ENCODE data around the gene PEF1.

Gene PEF1

DNA sequence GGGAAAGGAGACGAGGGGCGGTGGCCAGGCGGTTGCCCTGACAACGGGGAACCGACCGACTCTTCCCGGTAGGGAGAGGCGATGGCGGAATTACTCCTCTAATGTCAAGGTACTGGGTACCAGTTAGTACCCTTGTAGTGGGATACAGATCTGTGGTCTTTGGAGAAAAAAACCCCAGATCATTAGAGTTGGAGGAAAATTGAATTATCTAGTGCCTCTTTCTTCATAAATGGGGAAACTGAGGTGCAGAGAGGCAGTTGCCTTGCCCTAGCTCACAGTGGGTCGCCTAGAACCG is 545 bp upstream of the PEF1 start:
- Histone ChIP-seq H3K79me2 (ENCODE audit: low read length) (peaks cover 27% of the 10 kb centered on the region), H3K36me3 (replicated peaks; ENCODE audit: low read depth, low read length) (no peaks in the 10 kb centered on the region), H3K9ac (ENCODE audit: low read length) (peak overlapping the region; percentile 88), H3K9me3 (ENCODE audit: insufficient read depth, low read length) (no peaks in the 10 kb centered on the region), H4K20me1 (ENCODE audit: insufficient read depth, low read length) (no peaks in the 10 kb centered on the region), H3K27me3 (ENCODE audit: low read depth, low read length) (no peaks in the 10 kb centered on the region), H3K27ac (ENCODE audit: low read length) (peak overlapping the region; percentile 81), H3K4me1 (ENCODE audit: low read length) (peaks cover 13% of the 10 kb centered on the region), H3K4me2 (ENCODE audit: low read length) (peak overlapping the region; percentile 88), H2AFZ (ENCODE audit: low read depth, low read length) (peak overlapping the region; percentile 95), H3K4me3 (ENCODE audit: low read length) (peak overlapping the region; percentile 81)
- TF ChIP-seq, protein P1, sequence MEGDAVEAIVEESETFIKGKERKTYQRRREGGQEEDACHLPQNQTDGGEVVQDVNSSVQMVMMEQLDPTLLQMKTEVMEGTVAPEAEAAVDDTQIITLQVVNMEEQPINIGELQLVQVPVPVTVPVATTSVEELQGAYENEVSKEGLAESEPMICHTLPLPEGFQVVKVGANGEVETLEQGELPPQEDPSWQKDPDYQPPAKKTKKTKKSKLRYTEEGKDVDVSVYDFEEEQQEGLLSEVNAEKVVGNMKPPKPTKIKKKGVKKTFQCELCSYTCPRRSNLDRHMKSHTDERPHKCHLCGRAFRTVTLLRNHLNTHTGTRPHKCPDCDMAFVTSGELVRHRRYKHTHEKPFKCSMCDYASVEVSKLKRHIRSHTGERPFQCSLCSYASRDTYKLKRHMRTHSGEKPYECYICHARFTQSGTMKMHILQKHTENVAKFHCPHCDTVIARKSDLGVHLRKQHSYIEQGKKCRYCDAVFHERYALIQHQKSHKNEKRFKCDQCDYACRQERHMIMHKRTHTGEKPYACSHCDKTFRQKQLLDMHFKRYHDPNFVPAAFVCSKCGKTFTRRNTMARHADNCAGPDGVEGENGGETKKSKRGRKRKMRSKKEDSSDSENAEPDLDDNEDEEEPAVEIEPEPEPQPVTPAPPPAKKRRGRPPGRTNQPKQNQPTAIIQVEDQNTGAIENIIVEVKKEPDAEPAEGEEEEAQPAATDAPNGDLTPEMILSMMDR (IDR thresholded peaks at IDR 0.05; ENCODE audit: low read depth, low read length): no peak
- TF ChIP-seq EZH2phosphoT487 (IDR thresholded peaks at IDR 0.05; ENCODE audit: low read depth): no peak

DNA sequence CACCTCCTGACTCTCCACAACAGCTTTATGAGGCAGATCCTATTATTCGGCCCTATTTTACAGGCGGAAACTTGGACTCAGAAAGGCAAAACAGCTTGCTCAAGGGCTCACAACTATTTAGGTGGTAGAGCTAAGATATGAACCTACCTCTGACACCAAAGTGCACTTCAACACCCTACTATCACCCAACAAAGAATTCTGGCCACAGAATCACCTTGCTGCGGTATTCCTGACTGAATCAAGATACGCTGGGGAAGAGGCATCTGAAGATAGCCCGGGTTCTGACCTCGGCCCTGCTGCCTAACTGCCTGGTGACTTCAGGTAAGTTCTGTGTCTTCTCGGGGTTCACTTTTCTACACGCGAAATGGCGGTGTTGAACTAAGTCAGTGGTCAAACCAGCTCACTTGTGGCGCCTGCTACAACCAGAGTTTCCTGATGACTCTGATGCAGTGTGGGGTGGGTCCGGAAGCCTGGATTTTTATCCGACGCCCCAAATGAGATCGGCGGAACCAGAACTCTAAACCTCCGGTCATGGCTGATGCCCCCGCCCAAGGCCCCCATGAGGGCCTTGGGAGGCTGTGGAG is 608 bp downstream of the PEF1 start:
- H3K9me3 ChIP-seq (ENCODE audit: insufficient read depth, low read length): no peaks in the 10 kb centered on the region
- peak overlapping the region; percentile 81 for H3K27ac ChIP-seq (ENCODE audit: low read length)
- no peaks in the 10 kb centered on the region for H3K27me3 ChIP-seq (ENCODE audit: low read depth, low read length)
- H4K20me1 ChIP-seq (ENCODE audit: insufficient read depth, low read length): no peaks in the 10 kb centered on the region
- no peaks in the 10 kb centered on the region for H3K36me3 ChIP-seq (replicated peaks; ENCODE audit: low read depth, low read length)
- H3K79me2 ChIP-seq (ENCODE audit: low read length): peaks cover 39% of the 10 kb centered on the region
- TF ChIP-seq EZH2phosphoT487 (IDR thresholded peaks at IDR 0.05; ENCODE audit: low read depth): no peak
- TF ChIP-seq, protein P1 (IDR thresholded peaks at IDR 0.05; ENCODE audit: low read depth, low read length): no peak
- peak overlapping the region; percentile 95; the same call in 1 of the 2 replicates for H2AFZ ChIP-seq (ENCODE audit: low read depth, low read length)
- H3K4me2 ChIP-seq (ENCODE audit: low read length): peak overlapping the region; percentile 96
- peaks cover 25% of the 10 kb centered on the region for H3K4me1 ChIP-seq (ENCODE audit: low read length)
- H3K4me3 ChIP-seq (ENCODE audit: low read length): peak overlapping the region; percentile 81
- H3K9ac ChIP-seq (ENCODE audit: low read length): peak overlapping the region; percentile 88

DNA sequence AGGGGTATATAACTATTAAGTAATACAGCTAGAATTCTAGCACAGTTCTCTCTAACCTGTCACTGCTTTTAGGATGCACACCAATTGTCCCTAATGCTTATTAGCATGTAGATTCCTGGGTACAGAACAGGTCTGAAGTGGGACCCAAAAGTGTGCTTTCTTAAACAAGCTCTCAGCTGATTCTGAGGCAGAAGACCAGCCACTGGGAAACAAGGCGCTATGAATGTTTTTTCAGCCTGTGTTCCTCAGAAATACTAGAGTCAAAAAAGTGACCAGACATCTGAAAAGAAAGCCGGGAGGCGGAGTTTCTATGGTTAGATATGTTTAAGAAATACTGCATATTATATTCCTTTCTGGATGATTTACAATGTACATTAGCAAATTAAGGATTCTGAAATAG is 1.8 kb downstream of the PEF1 start:
- Histone ChIP-seq H3K27me3 (ENCODE audit: low read depth, low read length) (no peaks in the 10 kb centered on the region), H3K4me2 (ENCODE audit: low read length) (no peak overlapping the region), H3K9me3 (ENCODE audit: insufficient read depth, low read length) (no peaks in the 10 kb centered on the region), H3K4me3 (ENCODE audit: low read length) (no peak overlapping the region), H3K36me3 (replicated peaks; ENCODE audit: low read depth, low read length) (no peaks in the 10 kb centered on the region), H3K9ac (ENCODE audit: low read length) (no peak overlapping the region), H3K79me2 (ENCODE audit: low read length) (peaks cover 50% of the 10 kb centered on the region), H2AFZ (ENCODE audit: low read depth, low read length) (no peak overlapping the region), H3K4me1 (ENCODE audit: low read length) (peaks cover 36% of the 10 kb centered on the region), H4K20me1 (ENCODE audit: insufficient read depth, low read length) (no peaks in the 10 kb centered on the region; the same call in 1 of the 2 replicates), H3K27ac (ENCODE audit: low read length) (no peak overlapping the region)
- no peak for TF ChIP-seq EZH2phosphoT487 (IDR thresholded peaks at IDR 0.05; ENCODE audit: low read depth)
- TF ChIP-seq, protein P1 (IDR thresholded peaks at IDR 0.05; ENCODE audit: low read depth, low read length): no peak

DNA sequence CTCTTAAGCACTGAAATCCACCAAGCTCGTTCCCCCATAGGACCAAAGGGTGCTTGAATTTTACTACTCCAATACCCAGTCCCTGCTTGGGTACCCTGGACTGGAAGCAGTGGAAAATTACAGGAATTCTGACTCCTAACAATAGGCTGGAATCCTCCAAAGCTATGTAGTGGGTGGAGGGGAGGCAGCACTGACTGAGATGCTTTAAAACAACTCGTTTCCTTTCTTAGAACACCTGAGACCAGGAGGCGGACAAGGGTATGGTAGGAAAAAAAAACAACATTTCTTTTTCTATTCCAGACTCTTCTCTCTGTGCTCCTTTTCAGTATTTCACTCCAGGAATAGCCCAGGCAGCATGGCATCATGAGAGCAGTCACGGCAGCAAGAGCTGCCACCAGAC is 2.3 kb downstream of the PEF1 start:
- no peak overlapping the region for H3K4me2 ChIP-seq (ENCODE audit: low read length)
- no peak overlapping the region for H3K27ac ChIP-seq (ENCODE audit: low read length)

More for the DNA sequence above, 2.3 kb downstream of the PEF1 start:
- no peaks in the 10 kb centered on the region for H3K9me3 ChIP-seq (ENCODE audit: insufficient read depth, low read length)
- H2AFZ ChIP-seq (ENCODE audit: low read depth, low read length): no peak overlapping the region
- TF ChIP-seq, protein P1 (IDR thresholded peaks at IDR 0.05; ENCODE audit: low read depth, low read length): no peak
- TF ChIP-seq EZH2phosphoT487 (IDR thresholded peaks at IDR 0.05; ENCODE audit: low read depth): no peak
- no peak overlapping the region for H3K4me3 ChIP-seq (ENCODE audit: low read length)
- H3K9ac ChIP-seq (ENCODE audit: low read length): no peak overlapping the region
- H3K36me3 ChIP-seq (replicated peaks; ENCODE audit: low read depth, low read length): no peaks in the 10 kb centered on the region
- H3K4me1 ChIP-seq (ENCODE audit: low read length): peaks cover 42% of the 10 kb centered on the region
- no peaks in the 10 kb centered on the region; the same call in 1 of the 2 replicates for H4K20me1 ChIP-seq (ENCODE audit: insufficient read depth, low read length)
- H3K79me2 ChIP-seq (ENCODE audit: low read length): peaks cover 56% of the 10 kb centered on the region
- H3K27me3 ChIP-seq (ENCODE audit: low read depth, low read length): no peaks in the 10 kb centered on the region
